T-helper 2 cell treated with Interferon-gamma antibody and Interleukin-4, amounts not matched to agents 100 ng/mL and 5 ng/mL, for 36 hours (primary cell): ENCODE results near the gene LGR6. TPM values are rescaled to one million over a fixed set of nuclear protein-coding genes. Genes with fewer than 3 reads are reported as not detected.

Experiments
- intact Hi-C: fragments of 100-400 bp; cut with micrococcal nuclease; formaldehyde crosslinking; loops from one replicate; pipeline ENCODE4 v1.15.1; 2023
- total RNA-seq: library from RNA; stranded (reverse); gene quantifications from 2 replicates; pipeline ENCODE4 v1.2.3, GENCODE V29; 2022

The LGR6 gene, protein sequence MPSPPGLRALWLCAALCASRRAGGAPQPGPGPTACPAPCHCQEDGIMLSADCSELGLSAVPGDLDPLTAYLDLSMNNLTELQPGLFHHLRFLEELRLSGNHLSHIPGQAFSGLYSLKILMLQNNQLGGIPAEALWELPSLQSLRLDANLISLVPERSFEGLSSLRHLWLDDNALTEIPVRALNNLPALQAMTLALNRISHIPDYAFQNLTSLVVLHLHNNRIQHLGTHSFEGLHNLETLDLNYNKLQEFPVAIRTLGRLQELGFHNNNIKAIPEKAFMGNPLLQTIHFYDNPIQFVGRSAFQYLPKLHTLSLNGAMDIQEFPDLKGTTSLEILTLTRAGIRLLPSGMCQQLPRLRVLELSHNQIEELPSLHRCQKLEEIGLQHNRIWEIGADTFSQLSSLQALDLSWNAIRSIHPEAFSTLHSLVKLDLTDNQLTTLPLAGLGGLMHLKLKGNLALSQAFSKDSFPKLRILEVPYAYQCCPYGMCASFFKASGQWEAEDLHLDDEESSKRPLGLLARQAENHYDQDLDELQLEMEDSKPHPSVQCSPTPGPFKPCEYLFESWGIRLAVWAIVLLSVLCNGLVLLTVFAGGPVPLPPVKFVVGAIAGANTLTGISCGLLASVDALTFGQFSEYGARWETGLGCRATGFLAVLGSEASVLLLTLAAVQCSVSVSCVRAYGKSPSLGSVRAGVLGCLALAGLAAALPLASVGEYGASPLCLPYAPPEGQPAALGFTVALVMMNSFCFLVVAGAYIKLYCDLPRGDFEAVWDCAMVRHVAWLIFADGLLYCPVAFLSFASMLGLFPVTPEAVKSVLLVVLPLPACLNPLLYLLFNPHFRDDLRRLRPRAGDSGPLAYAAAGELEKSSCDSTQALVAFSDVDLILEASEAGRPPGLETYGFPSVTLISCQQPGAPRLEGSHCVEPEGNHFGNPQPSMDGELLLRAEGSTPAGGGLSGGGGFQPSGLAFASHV
- 0.39 and 0.43 TPM in 2 replicates for total RNA-seq

DNA sequence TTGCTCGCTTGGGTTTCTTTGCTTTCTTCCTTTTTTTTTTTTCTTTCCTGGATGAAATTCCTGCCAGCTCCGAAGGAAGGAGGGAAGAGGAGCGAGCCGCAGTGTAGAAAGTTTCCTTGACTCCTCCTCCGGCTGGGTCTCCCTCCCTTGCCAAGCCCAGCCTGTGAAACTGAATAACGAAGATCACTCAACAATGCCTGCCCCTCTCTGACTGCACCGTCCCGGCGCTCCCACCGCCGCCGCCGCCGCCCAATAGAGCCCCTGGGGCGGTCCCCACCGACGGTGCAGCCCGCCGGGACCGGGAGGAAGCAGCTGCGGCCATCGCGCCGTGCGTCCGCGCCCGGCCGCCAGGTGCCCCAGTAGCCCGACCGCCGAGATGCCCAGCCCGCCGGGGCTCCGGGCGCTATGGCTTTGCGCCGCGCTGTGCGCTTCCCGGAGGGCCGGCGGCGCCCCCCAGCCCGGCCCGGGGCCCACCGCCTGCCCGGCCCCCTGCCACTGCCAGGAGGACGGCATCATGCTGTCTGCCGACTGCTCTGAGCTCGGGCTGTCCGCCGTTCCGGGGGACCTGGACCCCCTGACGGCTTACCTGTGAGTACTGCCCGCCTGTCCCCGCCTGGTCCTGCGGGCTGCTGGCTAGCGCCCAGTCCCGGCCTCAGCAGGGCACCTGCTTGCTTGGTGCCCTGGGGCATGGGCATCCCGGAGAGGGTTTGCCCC, at the start of gene LGR6:
LGR6 (plus strand) TSS at position 186 of the 714 bp plus-strand sequence; CDS start at position 377, 191 bp downstream.
- intact Hi-C loops, result loop anchor here (1.0 kb wide), 1 partner anchor 122 kb away; no protein-coding TSS in a partner anchor

DNA sequence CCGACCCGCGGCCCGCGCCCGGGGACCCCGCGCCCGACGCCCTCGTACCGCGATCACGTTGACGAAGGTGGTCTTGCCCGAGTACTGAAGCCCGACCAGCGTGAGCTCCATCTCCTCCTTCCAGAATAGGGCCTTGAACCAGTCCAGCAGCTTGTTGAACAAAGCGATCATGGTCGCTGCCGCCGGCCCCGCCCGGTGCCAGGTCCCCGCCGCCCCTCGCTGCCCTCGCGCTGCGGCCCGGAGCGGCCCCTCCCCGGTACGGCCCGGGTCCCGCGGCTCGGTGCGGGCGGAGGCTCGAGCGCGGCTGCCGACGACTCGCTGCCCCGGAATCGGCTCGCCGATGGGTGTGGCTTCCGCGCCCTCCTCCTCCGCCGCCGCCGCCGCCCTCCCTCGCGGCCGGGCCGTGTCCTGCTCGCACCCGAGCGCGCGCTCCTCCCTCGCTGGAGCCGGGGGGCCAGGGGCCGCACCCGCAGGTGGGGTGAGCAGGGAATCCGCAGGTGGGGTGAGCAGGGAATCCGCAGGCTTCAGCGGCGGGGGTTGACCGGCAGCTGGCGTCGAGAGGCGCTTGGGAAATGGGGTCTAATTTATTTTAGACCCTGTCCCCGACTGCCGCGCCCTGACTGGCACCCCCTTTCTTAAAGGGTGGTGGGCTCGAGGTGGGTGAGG, 49.1 kb upstream of the LGR6 start, which contains the start of gene ARL8A:
ARL8A (minus strand) TSS at position 336 of the 666 bp plus-strand sequence; CDS start at position 171, 165 bp downstream.
- intact Hi-C loops, result loop anchor here (1.0 kb wide), 2 partner anchors 15 to 189 kb away; partner anchors contain the start of gene TIMM17A

DNA sequence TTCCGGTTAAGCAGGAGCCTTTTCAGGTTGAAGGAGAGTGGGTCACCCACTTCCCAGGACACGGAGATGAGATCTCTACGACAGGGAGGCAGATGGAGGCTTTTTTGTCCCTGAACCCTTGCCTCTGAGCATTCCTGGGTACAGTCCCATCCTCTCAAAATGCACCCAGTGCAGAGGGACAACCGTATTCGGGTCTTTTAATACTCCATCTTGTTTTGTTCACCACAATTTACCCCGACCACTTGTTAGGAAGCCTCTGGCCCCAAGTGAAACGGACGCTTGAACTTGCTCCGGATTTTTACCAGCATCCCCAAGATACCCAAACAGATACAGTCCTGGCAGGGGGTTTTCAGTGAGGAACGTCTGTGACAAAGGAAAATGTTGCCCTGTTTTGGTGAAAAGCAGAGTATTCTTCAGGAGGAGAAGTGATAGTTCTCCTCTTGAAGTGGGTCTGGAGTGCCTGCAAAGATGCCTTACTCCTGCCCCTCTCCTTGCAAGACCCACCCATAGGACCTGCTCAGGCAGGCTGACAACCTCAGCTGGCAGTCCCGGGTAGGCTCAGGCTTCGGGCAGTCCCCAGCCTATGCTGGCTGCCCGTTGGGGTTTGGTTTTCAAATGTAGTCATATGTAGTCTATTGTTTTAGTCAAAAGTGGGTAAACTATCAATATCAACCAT, 48.4 kb upstream of the LGR6 start:
- intact Hi-C loops, result loop anchor here (1.0 kb wide), 1 partner anchor 14 kb away; no protein-coding TSS in a partner anchor

DNA sequence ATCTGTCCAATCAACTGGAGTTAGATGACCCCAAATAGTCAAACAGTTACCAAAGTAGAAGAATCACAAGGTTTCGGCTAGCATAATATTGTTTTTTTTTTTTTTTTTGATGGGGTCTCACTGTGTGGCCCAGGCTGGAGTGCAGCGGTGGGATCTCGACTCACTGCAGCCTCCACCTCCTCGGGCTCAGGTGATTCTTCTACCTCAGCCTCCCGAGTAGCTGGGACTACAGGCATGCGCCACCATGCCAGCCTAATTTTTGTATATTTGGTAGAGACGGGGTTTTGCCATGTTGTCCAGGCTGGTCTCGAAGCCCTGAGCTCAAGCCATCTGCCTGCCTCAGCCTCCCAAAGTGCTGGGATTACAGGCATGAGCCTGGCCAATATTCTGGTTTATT, 47.9 kb upstream of the LGR6 start:
- intact Hi-C loops, result loop anchor here (1.0 kb wide), 1 partner anchor 14 kb away; no protein-coding TSS in a partner anchor

DNA sequence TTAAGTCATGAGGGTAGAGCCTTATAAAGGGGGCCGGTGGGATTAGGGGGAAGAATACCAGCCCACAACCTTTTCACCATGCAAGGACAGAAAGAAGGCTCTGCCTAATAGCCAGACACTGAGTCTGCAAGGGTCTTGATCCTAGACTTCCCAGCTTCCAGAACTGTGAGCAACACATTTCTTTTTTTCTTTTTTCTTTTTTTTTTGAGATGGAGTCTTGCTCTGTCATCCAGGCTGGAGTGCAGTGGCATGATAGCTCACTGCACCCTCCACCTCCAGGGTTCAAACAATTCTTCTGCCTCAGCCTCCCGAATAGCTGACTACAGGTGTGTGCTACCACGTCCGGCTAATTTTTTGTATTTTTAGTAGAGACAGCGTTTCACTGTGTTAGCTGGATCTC, 47.3 kb upstream of the LGR6 start:
- intact Hi-C loops, result no loop called here

DNA sequence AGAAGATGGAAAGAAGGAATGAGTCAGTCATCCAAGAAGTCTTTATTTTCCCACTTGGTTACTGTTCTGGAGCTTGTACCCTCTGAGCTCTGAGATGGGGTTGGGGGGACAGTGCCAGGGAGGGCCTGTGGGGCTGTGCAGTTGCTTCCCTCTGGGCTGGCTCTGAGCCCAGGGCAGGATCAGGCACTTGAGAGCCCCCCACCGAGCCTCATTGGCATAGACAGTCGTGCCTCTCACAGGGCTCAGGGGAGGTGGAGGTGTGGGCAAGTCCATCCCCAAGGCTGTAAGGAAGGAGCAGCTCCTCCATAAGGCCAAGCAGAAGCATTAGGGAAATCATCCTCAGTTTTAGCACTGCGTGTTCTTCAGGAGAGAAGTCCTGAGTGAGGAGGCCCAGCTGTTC, 46.6 kb upstream of the LGR6 start:
- intact Hi-C loops, result no loop called here

DNA sequence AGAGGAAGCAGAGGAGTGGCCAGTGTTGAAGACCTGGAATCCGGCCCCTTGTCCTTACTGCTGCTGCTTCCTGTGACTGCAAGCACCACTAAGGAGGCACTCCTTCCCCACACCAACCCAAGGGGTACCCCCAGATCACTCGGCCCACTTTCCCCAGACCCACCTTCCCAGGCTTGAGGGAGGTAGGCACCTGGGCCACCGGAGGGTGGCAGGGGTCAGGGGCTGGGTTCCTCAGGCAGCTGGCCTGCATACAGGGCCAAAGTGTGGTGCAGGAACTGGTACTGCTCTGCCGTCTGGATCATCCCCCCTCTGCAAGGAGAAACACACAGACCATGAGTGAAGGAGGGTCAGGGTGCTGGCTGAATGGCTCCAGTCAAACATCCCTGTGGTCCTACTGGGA, 45.2 kb upstream of the LGR6 start:
- intact Hi-C loops, result no loop called here

DNA sequence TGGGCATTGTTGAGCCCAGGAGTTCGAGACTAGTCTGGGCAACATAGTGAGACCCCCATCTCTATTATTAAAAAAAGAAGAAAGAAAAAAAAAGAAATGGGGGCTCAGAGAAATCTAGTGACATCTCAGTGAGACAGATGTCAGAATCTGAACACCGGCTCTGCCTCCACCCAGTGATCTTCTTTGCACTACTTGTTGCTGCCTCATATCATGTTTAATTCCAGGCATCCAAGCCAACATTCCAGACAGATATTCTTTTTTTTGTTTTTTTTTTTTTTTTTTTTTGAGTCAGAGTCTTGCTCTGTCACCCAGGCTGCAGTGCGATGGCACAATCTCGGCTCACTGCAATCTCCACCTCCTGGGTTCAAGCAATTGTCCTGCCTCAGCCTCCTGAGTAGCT, 44.0 kb upstream of the LGR6 start:
- intact Hi-C loops, result no loop called here

DNA sequence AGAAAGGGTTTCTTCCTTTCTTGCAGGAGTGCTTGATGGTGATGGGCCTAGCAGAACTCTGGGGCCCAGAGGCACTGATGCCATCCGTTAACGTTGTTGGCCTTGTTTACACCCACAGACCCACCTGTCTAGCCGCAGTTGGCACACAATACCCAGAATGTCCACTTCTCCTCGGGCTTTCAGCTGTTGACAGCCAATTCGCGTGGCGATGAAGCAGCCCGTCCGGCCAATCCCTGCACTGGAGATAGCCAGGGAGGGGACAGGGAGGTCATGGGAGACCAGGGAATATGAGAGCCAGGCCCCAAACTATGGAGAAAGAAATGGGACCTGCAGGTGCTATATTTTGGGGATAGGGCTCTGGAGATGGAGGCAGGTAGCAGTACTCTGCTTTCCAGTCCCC, 43.4 kb upstream of the LGR6 start:
- intact Hi-C loops, result no loop called here

DNA sequence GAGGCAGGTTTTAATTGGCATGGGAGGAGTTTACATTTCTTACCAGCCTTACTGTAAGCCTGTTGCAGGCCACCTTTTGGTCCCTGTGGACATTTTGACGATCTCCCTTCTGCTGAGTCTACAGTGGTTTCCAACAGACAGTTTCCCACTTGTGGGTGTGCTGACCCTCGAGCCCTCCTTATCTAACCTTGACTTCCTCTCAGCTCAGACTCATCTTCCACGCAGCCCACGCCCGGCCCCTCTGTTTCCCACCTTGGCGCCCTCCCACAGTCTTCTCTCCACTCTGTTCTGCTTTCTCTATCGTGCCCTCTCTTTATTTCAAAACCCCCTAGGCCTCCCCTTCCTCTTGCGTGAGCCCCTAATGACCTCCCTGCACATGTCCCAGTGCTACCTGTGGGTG, 43.0 kb upstream of the LGR6 start:
- intact Hi-C loops, result no loop called here

DNA sequence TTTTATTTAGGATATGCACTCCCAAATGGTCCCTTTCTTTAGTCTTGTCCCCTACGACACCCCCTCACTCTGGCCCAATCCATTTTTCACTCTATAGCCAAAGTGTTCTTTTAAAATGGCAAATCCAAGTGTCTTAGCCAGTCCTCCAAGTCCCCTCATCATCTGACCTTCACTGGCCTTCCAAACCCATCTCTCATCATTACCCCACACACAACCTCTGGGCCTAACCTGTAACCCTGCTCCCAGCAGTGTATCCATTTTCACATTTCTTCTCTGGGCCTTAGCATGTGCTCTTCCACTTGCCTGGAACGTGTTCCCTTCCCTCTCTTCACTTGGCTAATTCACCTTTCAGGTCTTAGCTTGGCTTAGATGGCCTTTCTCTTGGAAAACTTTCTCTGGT, 42.6 kb upstream of the LGR6 start:
- intact Hi-C loops, result no loop called here

DNA sequence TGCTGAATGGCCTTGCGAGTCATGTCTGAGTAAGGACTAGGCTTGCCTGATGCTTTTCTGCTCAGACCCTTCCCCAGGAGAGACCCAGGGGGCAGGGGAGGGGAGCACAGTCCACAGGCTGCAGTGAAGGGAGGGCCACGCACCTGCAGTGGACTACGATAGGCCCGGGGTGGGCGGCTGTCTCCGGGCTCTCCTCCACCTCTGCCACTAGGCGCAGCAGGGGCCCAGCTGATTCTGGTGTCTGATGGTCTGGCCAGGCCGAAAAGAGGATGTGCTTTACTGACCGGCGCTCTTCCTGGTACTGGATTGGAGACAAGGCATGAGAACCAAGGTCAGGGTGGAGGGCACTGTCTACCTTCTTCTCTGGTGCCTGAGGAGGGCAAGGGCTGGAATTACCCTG, 41.2 kb upstream of the LGR6 start:
- intact Hi-C loops, result no loop called here

DNA sequence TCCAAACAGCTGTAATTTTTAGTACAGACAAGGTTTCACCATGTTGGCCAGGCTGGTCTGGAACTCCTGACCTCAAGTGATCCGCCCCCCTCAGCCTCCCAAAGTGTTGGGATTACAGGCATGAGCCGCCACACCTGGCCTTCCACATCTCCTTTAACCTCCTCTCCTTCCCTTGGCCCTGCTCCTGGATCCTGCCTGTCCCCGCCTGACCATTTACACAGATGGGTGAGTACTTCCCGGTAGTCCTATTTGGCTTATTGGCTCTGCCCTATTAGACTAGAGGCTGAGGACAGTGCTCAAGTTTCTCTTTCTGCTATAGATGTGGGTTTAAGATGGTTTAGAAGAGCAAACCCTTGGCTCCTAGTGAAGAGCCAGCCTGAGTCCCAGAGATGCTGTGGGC, 40.3 kb upstream of the LGR6 start:
- intact Hi-C loops, result no loop called here

DNA sequence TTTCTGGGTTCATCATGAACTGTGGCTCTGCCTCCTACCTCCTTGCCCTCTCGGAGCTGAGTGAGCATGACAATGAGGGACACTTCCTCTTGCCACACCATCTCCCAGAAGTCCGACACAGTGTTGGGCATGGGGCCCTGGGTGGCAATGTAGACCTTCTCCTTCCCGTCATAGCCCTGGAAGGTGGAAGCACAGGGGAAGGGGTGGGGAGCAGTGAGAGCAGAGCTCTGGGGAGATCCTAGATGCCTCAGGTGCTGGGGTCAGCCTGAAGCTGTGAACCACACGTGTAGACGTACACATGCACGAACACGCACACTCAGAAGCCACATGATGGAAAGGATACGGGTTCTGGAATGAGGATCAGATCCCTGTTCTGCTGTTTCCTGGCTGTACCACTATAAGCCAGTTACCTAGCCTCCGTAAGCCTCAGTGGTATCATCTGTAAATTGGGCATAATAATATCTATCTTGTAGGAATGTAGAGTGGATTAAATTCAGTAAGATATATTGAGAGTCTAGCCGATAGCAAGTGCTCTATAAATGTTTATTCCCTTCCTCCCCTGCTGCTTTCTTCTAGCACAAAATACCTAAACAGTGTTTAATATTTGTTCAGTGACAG, 39.3 kb upstream of the LGR6 start:
- intact Hi-C loops, result no loop called here

DNA sequence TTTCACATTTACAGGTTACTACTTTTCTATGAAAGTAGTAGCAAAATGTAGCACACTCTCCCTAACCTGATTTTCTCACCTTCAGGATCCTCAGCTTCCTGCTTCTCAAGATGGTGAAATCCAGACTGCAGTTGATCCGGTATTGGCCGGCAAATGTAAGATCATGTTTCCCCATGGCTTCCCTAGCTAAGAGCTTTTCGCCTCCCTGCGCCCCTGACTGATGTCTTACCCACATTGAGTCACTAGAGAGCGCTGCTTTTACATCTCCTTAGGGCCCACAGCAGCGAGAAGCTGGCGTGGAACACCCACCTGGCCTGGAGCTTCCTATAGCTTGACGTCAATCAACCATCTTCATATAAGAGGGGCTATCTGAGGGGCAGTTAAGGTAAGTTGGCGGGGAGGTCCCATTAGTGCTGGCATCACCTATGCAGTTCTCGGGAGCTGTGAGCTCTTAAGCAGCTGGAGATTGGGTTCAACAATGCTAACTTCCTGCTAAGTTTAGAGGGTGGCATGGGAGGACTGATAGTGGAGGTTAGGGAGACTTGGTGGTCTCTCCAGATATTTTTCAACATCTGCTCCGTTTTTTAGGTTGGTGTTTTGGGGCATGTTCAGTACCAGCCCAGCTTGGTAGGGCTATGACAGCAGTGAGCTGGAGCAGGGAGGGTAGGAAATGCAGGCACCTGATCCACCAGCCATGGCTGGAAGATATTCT, 38.7 kb upstream of the LGR6 start:
- intact Hi-C loops, result no loop called here

DNA sequence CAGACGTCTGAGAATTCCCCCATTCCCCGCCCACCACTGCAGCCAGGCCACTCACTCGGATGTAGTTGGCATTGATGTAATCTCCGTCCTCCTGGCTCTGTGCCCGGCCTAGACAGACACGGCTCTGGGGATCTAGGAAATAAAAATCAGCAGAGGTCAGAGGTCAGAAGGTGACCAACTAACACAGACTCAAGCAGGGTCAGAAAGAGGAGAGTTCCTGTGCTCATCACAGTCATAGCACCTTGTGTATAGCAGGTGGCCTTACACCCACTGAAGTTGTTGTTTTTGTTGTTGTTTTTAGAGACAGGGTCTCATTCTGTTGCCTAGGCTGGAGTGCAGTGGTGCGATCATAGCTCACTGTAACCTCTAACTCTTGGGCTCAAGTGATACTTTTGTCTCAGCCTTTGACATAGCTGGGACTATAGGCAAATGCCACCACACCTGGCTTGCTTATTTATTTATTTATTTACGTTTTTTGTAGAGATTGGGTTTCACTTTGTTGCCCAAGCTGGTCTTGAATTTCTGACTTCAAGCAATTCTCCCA, 38.0 kb upstream of the LGR6 start:
- intact Hi-C loops, result no loop called here

DNA sequence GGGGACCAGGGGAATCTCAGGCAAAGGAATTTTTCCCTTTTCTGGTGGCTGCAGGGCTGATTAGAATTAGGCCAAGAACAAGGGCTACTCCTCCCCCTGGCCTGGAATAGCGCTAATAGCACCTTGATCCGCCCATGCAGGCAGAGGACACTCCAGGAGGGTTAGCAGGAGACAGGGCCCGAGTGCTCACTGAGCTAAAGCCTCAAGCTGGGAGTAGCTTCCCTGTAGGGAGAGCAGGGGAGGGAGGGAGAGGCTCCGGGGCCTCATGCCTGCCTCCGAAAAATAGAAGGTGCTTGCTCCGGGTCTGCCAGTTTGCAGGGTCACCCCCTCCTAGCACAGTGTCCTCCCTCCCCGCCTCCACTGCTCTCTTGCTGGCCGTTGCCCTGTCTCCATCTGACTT, 37.0 kb upstream of the LGR6 start:
- intact Hi-C loops, result no loop called here

DNA sequence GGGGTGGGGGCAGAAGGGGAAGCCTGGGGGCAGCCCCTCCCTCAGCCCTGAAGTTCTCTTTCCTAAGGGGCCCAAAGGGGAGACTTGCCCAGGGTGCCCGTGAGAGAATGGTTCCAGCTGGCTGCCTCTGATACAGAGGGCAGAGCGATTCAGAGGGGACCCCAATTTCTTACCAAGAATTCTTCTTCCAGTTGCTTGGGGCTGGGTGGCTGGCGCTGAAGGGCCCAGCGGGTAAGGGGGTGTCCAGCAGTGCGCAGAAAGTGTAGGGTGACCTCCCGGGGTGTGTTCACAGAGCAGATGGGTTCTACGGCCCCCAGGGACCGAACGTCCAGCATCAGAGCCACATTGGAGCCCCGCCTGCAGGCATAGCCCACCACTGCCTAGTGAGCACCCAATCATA, 35.7 kb upstream of the LGR6 start:
- intact Hi-C loops, result no loop called here
